GM21528 (cell line): Measurements from ENCODE around the gene GGT7.

Source experiments
- ATAC-seq: cut with Tn5 transposase; IDR thresholded peaks from one replicate; pipeline ENCODE4 v1.9.1; 2021; ENCODE audit warnings: mild to moderate bottlenecking, moderate library complexity; ENCODE audit not compliant: unreplicated experiment, low FRiP score

GGT7 gene

DNA sequence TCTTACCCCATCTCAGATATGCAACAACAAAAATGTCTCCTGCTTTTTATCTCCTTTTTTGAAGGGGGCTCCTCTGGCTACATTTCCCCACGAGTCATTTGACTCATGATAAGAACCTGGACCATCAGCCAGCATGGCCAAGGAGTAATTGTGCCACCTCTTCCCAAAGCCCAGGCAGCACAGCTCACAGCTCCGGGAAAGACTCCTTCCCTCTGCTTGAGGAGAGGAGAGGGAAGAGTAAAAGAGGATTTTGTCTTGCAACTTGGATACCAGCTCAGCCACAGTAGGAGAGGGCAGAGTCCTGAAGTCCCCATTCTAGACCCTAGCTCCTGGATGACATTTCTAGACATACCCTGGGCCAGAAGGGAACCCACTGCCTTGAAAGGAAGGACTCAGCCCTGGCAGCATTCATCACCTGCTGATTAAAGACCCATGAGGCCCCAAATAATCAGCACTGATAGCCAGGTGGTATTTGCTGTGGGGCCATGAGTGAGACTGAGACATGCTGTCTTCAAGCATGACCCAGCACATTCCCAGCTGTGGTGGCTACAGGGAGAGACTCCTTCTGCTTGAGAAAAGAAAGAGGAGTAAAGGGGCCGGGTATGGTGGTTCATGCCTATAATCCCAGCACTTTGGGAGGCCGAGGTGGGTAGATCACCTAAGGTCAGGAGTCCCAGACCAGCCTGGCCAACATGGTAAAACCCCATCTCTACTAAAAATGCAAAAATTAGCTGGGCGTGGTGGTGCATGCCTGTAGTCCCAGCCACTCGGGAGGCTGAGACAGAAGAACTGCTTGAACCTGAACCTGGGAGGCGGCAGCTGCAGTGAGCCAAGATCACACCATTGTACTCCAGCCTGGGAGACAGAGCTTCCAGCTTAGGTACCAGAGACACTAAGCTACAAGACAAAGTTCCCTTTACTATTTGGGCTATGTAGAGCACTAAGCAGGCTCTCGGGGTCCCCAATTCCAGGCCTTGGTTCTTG is 75.4 kb downstream of the GGT7 start:
- ATAC-seq: no peak
